Measurements from ENCODE around the gene LTF.

- no peak for TF ChIP-seq CTCF (IDR thresholded peaks at IDR 0.05)
- TF ChIP-seq POLR2AphosphoS5 (IDR thresholded peaks at IDR 0.05) = no peak
- no peak for TF ChIP-seq EP300 (IDR thresholded peaks at IDR 0.05; ENCODE audit: low read depth)
Measured at GRCh38 chr3:46413951-46414350, 50.8 kb downstream of the LTF start.
